ENCODE data around the gene DNASE2. TPM values are rescaled to one million over a fixed set of nuclear protein-coding genes. Genes with fewer than 3 reads are reported as not detected.

Gene DNASE2, protein sequence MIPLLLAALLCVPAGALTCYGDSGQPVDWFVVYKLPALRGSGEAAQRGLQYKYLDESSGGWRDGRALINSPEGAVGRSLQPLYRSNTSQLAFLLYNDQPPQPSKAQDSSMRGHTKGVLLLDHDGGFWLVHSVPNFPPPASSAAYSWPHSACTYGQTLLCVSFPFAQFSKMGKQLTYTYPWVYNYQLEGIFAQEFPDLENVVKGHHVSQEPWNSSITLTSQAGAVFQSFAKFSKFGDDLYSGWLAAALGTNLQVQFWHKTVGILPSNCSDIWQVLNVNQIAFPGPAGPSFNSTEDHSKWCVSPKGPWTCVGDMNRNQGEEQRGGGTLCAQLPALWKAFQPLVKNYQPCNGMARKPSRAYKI
- total RNA-seq: 32.3 and 33.5 TPM in 2 replicates

DNA sequence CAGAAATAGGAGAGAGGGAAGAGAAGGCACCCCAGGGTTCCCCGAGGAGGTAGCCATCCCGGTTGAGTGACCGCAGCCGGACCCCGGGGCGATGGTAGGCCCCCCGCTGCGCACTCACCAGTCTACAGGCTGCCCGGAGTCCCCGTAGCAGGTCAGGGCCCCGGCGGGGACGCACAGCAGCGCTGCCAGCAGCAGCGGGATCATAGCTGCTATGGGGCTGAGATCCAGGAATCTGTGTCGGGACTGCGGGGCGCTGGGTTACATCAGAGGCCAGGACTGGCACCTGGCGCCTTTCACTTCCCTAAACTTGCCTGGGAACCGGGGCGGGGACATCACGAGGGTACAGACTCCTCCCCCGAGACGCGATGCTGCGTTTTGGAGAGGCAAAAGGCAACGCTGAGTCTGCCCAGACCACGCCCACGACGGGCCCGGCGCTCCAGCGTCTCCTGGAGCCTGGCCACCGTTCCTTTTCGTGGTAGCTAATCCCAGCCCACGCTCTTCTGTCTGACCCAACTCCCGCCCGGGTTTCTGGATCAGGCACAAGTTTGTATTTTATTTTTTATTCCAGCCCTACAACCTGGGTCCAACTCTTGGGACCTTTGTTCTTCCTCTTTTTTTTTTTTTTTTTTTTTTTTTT lies at the start of gene DNASE2:
Gene DNASE2 (minus strand): TSS at position 278 of the 637 bp plus-strand sequence. CDS start 74 bp downstream, at position 204.

DNA sequence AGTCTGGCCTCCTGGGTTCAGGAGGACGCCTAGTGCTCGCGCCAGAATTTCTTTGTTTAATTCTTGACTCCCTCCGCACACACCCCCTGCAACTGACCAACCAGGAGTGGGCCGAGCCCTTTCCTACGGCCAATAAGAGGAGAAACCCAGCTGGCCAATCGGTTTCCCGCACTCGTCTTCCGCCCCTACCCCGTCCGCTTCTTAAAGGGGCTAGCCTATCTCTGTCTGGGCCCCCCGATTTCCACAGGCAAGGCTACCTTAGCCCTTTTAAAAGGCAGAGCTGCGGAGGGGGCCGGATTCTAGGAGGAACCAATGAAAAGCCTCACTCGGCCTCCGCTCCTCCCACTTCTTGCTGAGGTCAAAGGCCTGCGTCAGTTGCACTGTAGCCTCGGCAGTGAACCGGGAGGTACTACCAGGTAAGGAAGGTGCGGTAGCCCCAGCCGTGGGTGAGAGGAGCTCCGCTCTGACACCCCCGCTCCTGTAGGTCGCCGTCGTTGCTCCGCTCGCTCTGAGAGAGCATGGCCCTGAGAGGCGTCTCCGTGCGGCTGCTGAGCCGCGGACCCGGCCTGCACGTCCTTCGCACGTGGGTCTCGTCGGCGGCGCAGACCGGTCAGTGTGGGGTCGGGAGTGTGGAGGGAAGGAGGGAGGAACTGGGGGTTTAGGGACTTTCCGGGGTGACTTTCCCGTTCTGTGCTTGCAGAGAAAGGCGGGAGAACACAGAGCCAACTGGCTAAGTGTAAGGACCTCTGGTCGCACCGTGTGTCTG lies 9.7 kb upstream of the DNASE2 start, which contains the start of gene GCDH:
Gene GCDH (plus strand): TSS at position 374 of the 766 bp plus-strand sequence. CDS start 145 bp downstream, at position 519.

DNA sequence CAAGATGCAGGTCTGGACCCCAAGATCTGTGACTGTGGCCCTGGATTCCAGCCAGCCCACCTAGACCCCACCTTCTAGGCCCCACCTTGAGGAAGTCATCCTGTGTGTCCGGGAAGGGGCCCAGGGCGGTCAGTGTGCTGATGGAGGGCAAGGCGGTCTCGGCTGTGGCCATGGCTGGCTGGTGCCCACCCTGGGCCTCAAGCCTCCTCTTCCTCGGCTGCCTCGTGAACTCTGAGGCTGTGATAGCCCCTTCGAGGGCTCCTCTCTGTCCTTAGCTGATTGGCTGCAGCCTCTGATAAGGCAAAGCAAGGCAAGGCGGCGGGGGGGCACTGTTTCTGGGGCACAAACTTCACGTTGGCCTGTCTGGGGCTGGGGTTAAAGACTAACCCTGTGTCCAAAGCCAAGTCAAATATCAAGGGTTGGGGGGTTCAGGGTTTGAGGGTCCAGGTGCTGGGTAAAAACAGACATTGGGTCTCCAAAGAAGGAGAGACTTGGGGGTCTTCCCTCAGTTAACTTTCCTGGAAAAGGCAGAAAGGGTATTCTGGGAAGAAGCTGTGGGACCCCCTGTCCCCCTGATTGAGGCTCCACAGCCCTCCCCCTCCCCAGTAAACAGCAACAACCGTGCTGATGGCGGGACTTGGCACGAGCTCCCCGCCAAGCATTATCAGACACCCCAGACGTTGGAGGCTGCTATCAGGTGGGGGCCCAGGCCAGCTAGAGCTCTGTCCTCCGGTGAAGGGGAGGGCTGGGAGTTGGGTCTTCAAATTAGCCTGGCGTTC lies 5.9 kb upstream of the DNASE2 start, which contains the start of gene KLF1:
Gene KLF1 (minus strand): TSS at position 233 of the 779 bp plus-strand sequence. CDS start 61 bp downstream, at position 172.

DNA sequence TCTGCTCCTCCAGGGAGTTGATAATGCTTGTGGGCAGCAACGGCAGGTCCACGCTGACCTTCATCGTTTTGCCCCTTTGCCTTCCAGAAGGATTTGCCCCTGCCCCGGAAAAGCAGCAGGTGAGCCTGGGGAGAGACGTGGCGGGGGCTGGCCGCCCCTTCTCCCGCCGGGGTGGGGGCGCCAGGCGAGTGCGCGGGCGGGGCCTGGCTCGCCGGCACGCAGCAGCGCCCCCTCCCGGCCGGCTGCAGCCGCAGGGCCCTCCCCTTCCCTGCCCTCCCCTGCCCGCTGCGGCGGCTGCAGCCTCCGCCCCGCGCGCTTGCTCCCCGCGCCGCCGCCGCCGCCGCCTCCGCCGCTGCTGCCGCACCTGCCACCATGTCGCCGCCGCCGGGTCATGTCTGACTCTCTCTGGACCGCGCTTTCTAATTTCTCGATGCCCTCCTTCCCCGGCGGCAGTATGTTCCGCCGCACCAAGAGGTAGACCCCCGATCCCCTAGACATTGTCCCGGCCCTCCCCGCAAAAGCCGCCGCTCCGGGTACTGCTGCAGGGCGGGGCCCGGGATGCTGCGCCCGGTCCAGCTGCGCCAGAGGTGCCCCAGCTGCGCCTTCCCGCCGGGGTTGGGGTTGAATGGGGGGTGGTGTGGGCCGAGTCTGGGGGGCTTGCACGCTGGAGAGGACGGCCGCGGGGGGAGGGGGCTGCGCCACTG lies 42.9 kb downstream of the DNASE2 start, which contains the start of gene MAST1:
Gene MAST1 (plus strand): TSS at position 334 of the 704 bp plus-strand sequence. CDS start 58 bp downstream, at position 392.

DNA sequence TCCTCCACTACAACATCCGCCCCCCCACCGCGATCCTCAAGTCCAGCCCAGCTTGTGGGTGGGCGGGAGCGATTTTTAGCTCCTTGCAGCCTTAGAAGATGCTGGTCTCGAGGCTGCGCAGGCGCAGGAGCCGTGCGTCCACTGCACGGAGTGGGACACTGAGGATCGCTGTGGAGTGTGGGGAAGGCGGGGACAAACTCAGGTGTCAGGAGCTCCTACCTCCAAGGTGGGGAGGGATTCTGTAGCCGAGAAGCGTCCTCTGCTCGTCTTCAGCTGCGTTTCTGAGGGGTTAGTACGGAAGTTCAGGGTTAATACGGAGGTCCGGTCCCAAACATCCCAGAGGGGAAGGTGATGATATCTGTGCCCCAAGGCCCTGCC lies 46.7 kb downstream of the DNASE2 start, which contains the start of gene RTBDN:
Gene RTBDN (minus strand): TSS at position 14 of the 378 bp plus-strand sequence. CDS start 4,600 bp downstream, outside the sequence.

Small RNAs within 50 kb of the gene (small RNA-seq; reads per million reads assigned to genes)
- gene MIR5695 (not detected), gene MIR6794 (not detected)

Other genes with a start within 250 kb of the DNASE2 start
- 48.8 and 55.5 TPM in 2 replicates for gene MAN2B1, start 214.7 kb downstream of the DNASE2 start, total RNA-seq
- 6.7 and 8.4 TPM in 2 replicates for gene WDR83, start 214.6 kb downstream of the DNASE2 start, total RNA-seq
- gene DHPS, start 199.6 kb downstream of the DNASE2 start, total RNA-seq: 49.5 and 58.8 TPM in 2 replicates
- not detected in 2 replicates for gene GNG14, start 193.5 kb downstream of the DNASE2 start, total RNA-seq
- gene FBXW9, start 184.8 kb downstream of the DNASE2 start, total RNA-seq: 10.4 and 12.3 TPM in 2 replicates
- gene TNPO2, start 157.5 kb downstream of the DNASE2 start, total RNA-seq: 51.8 and 60.7 TPM in 2 replicates
- 90.7 and 109 TPM in 2 replicates for gene TRIR, start 146.8 kb downstream of the DNASE2 start, total RNA-seq
- gene GET3, start 144.0 kb downstream of the DNASE2 start, total RNA-seq: 74.2 and 91.0 TPM in 2 replicates
- gene BEST2, start 129.7 kb downstream of the DNASE2 start, total RNA-seq: not detected in 2 replicates
- 18.3 and 18.8 TPM in 2 replicates for gene HOOK2, start 105.9 kb downstream of the DNASE2 start, total RNA-seq
- 175 and 240 TPM in 2 replicates for gene JUNB, start 90.0 kb downstream of the DNASE2 start, total RNA-seq
- 140 TPM in 2 replicates for gene PRDX2, start 79.6 kb downstream of the DNASE2 start, total RNA-seq
- not detected in 2 replicates for gene THSD8, start 79.4 kb downstream of the DNASE2 start, total RNA-seq
- 3.7 and 6.2 TPM in 2 replicates for gene RNASEH2A, start 74.9 kb downstream of the DNASE2 start, total RNA-seq
- not detected in 2 replicates for gene RTBDN, start 46.9 kb downstream of the DNASE2 start, total RNA-seq
- gene MAST1, start 42.9 kb downstream of the DNASE2 start, total RNA-seq: 0.16 and 0.36 TPM in 2 replicates
- gene KLF1, start 5.8 kb upstream of the DNASE2 start, total RNA-seq: not detected in 2 replicates
- 28.9 and 41.5 TPM in 2 replicates for gene GCDH, start 9.7 kb upstream of the DNASE2 start, total RNA-seq
- 0.24 TPM in 1 of 2 replicates, not detected in the other for gene SYCE2, start 37.8 kb upstream of the DNASE2 start, total RNA-seq
- 44.5 and 46.8 TPM in 2 replicates for gene FARSA, start 52.3 kb upstream of the DNASE2 start, total RNA-seq
- 2,301 and 2,540 TPM in 2 replicates for gene CALR, start 57.2 kb upstream of the DNASE2 start, total RNA-seq
- 94.6 and 95.3 TPM in 2 replicates for gene RAD23A, start 64.4 kb upstream of the DNASE2 start, total RNA-seq
- gene GADD45GIP1, start 75.8 kb upstream of the DNASE2 start, total RNA-seq: 12.0 and 17.6 TPM in 2 replicates
- gene DAND5, start 88.1 kb upstream of the DNASE2 start, total RNA-seq: 0.65 and 0.85 TPM in 2 replicates
- 135 and 155 TPM in 2 replicates for gene NFIX, start 114.0 kb upstream of the DNASE2 start, total RNA-seq
- 0.36 and 0.81 TPM in 2 replicates for gene LYL1, start 221.4 kb upstream of the DNASE2 start, total RNA-seq
- 28.2 and 30.0 TPM in 2 replicates for gene TRMT1, start 235.3 kb upstream of the DNASE2 start, total RNA-seq
- gene NACC1, start 236.8 kb upstream of the DNASE2 start, total RNA-seq: 56.5 and 75.8 TPM in 2 replicates